Measurements from ENCODE around the gene MRPL34. TPM values are rescaled to one million over a fixed set of nuclear protein-coding genes. Genes with fewer than 3 reads are reported as not detected.

Gene MRPL34
- 63.3 to 93.7 TPM (median 79.5 TPM) in 5 replicates for total RNA-seq (2022; extraction: Qiagen RNA extraction; ENCODE audit: low read depth)

DNA sequence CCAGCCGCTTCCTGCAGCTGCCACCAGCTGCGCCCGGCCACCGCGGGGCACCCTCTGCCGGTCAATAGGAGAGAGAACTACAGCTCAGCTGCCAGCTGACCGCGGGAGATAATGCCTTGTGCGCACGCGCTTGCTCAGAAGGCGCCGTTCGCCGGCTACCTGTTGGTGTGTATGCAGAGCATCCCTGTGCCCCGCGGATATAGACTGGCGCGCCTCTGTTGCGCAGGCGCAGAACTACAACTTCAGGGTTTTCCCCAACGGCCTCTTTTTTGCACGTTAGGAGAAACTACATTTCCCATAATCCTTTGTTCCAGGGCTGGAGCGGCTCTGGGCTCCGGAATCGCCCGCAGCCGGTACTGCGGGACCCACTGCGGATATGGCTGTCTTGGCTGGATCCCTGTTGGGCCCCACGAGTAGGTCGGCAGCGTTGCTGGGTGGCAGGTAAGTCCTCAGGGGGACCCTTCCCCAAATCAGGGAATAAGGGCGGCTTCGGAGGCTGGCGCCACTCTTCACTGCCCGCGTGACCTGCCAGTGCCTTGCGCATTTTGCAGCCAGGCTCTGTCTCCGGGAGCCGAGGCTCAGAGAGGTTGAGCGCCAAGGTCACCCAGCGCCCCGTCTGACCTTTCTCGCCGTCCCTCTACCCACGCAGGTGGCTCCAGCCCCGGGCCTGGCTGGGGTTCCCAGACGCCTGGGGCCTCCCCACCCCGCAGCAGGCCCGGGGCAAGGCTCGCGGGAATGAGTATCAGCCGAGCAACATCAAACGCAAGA, at the start of gene MRPL34:
Gene MRPL34, plus strand, starts transcription at position 356 of the 768 bp plus-strand sequence. Its CDS starts 21 bp downstream, at position 377.

DNA sequence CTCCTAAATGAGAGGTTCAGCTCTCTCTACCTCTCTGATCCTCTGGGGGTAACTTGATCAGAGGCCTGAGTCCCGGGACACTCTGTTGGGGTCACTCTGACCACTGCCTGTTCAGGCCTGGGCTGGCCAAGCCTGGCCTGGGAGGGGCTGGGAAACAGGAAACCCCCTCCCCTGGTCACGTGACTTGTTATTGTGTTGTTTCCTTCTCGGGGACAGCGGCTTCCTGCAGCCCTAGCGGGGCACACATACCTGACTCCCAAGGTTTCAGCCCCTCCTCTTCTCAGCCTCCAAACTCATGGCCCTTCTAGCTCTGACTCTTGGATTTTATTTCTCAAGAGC, 41.1 kb upstream of the MRPL34 start, which contains the start of gene USHBP1:
Gene USHBP1, minus strand, starts transcription at position 105 of the 339 bp plus-strand sequence. CDS start 446 bp downstream, outside the sequence.

DNA sequence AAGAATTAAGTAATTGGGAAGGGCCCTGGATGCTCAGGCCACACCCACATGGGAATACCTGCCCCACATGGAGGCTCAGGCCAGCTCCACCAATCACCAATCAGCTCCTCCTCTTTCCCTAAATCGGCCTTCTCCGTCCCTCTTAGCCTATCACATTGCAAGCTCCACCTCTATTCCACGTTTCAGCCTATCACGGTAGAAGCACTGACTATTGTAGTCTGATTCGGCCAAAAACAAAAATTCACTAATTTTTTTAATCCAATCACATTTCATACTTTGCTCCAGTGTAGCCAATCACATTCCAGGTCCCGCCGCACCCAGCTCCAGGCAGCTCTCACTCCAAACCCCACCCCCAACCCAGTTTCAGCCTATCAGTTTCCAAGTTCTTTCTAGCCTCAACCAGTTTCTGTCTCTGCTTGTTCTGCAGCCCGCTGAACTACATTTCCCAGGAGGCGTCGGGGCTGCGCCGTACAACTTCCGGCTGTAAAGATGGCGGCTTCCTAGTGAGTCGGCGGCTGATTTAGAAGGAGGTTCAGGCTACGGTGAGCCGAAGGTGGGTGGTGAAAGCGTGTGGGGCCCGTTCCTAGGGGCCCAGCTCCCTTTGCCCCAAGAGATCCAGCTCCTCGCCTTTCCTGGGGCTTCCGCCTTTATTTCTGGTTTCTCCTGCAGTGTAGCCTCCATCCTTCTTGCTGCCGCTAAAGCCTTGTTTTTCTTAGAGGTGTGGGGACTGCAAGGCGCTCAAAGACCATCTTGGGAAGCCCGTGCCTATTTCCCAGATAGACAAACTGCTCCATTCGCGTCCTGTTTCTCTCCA, 38.5 kb upstream of the MRPL34 start, which contains the start of gene BABAM1:
Gene BABAM1, plus strand, starts transcription at position 469 of the 814 bp plus-strand sequence. CDS start 1,364 bp downstream, outside the sequence.

DNA sequence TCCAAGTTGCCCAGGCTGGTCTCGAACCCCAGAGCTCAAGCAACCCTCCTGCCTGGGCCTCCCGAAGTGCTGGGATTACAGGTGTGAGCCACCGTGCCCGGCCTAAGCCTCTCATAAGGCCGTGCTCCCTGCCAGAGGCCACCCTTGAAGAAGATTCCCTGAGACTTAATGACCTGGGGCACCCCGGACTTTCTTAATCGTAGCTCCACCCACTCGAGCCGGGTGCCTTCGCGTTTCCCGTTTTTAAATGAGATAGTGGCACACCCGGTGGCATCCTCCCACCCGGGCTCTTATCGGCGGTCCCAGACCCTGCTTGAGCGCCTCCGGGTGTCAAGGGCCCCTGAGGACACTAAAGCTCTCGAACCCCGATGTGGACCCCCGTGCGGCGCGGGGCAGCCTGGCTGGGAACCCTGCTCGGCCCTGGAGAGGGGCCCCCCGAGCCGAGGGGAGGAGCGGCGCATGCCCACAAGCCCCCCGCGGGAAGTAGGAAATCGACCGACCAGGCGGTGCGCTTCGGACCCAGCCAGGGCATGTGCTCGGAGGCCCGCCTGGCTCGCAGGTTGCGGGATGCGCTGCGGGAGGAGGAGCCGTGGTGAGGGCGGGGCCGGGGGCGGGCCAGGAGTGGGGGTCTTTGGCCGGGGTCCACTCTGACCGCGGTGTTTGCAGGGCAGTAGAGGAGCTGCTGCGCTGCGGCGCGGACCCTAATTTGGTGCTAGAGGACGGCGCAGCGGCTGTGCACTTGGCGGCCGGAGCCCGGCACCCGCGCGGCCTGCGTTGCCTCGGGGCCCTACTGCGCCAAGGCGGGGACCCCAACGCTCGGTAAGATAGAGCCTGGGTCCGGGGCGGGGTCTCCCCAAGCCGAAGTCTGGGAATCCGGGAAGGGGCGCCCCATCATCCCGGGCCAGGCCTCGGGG, 24.0 kb upstream of the MRPL34 start, which contains the start of gene ANKLE1:
Gene ANKLE1, plus strand, starts transcription at position 511 of the 914 bp plus-strand sequence. Its CDS starts 20 bp downstream, at position 531.

DNA sequence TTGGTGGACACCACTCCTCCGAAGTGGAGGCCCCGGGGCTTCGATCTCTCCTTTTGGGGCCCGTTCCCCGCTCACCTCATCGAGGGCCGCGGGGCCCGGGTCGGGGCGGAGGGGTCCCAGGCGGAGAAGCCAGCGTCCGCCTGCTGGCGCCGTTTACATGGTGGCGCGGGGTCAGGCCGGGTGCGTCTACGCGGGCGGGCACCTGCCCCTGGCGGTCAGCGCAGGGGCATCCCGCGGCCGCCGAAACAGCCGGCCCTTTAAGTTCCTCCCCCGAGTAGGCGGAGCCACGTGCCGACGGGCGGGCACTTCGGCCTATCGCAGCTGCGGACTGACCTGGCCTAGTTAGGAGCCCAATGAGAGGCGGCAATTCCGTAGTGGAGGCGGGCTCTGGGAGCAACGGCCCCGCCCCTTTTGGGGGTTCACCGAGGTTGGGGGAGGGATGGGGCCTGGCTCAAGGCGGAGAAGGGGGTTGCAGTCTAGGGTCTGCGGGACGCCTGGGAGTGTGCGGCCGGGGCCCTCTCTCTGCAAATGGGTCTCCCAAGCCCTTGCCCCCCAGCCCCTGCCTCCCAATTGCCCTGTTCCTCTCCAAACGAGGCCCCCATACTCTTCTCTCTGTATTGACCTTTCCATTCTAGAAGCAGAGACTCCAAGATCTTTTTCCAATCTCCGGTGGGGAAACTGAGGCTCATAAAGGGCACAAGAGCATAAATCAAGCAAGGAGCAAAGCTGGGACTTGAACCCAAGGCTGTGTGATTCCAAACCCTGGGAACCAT, 2.3 kb upstream of the MRPL34 start, which contains the start of gene ABHD8:
Gene ABHD8, minus strand, starts transcription at position 259 of the 773 bp plus-strand sequence. CDS start 1,809 bp downstream, outside the sequence.

DNA sequence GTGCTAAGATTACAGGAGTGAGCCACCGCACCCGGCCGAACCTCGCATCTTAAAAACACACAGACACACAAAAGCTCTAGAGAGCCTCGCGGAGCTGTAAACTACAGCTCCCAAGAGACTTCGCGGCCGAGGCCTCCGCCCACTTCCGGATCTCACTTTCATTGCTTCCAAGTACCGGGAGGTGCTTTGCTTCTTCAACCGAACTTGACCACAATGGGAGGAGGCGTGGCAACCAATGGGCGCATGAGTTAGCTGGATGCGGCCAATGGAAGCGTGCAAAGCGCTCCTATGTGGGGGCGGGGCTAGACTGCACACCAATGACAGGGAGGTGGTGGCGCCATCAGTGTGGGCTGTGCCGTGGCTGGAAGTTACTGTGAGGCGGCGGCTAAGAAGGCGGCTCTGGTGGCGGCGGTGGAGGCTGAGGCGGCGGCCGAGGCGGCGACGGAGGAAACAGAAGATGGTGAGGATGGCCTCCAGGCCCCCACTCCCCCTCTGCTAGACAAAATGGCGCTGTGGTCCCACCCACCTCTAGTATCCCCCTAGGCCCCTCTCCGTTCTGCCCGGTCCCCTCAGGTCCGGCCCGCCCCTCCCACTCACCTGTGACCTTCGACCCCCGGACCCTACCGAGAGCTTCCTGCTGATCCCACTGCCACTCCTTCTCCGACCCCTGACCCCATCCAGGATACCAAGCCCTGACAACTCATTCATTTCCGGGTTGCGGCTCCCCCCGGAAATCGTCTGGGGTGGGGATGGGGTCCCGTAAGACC, 3.7 kb downstream of the MRPL34 start, which contains the start of gene DDA1:
Gene DDA1, plus strand, starts transcription at position 366 of the 767 bp plus-strand sequence. Its CDS starts 92 bp downstream, at position 458.

DNA sequence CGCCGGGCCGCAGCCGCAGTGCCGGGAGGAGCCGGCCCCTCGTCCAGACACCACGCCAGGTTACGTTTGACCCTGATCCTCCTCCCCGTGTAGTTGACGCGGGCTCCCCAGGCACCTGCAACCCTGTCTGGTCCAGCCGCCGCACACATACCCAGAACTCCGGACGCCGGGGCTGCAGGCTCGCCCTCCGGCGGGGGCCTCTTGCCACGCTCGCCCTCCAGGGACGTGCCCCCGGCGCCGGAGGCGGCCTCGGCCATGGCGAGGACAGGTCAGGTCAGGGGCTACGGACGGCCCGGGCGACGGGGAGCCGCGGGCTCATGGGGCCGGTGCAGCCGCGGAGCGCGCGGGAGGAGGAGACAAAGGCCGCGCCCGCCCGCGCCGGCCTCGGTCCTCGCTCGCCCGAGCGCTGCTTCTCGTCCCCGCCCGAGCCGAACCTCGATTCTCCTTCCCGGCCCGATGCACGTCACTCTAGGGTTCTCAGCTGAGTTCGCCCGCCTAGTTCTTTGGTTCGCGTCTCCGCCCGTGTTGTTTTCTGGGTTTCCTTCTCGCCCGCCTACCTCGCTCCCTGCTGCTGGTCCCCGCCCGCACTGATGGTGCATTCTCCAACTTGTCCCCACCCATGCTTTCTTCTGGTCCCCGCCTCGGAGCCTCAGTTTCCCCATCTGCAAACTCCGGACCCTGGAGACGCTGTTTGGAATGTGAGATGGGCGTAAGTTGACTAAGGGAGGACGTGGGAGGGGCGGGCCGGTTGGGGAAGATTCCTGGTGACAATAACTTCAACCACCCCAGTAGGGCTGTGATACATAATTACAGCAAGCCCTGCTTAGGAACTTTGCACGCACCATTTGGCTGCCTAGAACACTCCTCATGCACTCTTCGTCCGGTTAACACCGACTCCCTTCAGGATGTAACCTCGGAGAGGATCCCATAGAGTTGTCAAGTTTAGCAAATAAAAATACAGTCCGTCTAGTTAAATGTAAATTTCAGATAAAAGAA, 29.0 kb downstream of the MRPL34 start, which contains the start of gene ANO8:
Gene ANO8, minus strand, starts transcription at position 442 of the 996 bp plus-strand sequence. Its CDS starts 185 bp downstream, at position 257.

DNA sequence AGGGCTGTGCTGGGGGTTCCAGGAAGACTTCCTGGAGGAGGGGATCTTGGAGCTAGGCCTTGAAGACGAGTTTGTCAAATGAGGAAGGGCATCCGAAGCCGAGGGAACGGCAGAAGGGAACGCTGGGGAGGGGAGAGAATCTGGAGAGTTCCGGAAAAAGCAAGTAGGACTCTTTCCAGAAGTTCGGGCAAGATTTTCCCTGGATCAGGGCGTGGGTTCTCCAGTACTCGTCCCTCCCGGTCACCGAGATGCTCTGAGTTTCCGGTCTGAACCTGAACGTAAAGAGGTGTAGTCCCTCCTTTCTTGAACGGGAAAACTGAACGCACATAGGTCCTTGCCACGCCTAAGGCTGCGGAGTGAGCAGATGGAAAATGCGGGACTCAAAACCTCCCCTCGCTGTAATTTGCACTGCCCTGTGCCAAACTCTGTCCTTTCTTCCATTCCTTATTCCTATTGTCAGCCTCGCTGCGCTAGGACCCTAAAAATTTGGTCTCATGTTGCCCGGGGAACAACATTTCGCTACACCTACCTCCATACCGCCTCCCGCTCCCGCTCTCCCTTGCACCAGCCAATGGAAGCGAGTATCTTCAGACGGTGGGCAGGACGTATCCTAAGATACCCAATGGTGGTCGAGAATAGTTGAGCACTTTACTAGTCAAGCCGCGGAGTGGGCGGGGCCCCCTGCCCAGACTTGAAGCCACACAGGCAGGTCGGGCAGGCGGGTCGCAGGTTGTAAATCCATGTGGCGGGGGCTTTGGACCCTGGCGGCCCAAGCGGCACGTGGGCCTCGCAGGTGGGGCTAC, 31.4 kb downstream of the MRPL34 start, which contains the start of gene GTPBP3:
Gene GTPBP3, plus strand, starts transcription at position 682 of the 803 bp plus-strand sequence. Its CDS starts 59 bp downstream, at position 741.

Other genes starting within 250 kb of the MRPL34 start
- 11.0 to 14.2 TPM (median 14.0 TPM) in 5 replicates for gene HAUS8, start 230.4 kb upstream of the MRPL34 start, total RNA-seq (2022; extraction: Qiagen RNA extraction; ENCODE audit: low read depth)
- gene MYO9B, start 230.1 kb upstream of the MRPL34 start, total RNA-seq (2022; extraction: Qiagen RNA extraction; ENCODE audit: low read depth), result 30.5 to 40.5 TPM (median 38.3 TPM) in 5 replicates
- 14.1 to 17.1 TPM (median 16.2 TPM) in 5 replicates for gene USE1, start 90.5 kb upstream of the MRPL34 start, total RNA-seq (2022; extraction: Qiagen RNA extraction; ENCODE audit: low read depth)
- gene OCEL1, start 79.6 kb upstream of the MRPL34 start, total RNA-seq (2022; extraction: Qiagen RNA extraction; ENCODE audit: low read depth), result 7.8 to 12.5 TPM (median 11.7 TPM) in 5 replicates
- gene NR2F6, start 60.0 kb upstream of the MRPL34 start, total RNA-seq (2022; extraction: Qiagen RNA extraction; ENCODE audit: low read depth), result 34.3 to 67.1 TPM (median 61.8 TPM) in 5 replicates
- not detected in 5 replicates for gene USHBP1, start 41.1 kb upstream of the MRPL34 start, total RNA-seq (2022; extraction: Qiagen RNA extraction; ENCODE audit: low read depth)
- gene BABAM1, start 38.4 kb upstream of the MRPL34 start, total RNA-seq (2022; extraction: Qiagen RNA extraction; ENCODE audit: low read depth), result 59.7 to 68.1 TPM (median 61.7 TPM) in 5 replicates
- gene ANKLE1, start 24.0 kb upstream of the MRPL34 start, total RNA-seq (2022; extraction: Qiagen RNA extraction; ENCODE audit: low read depth), result 0.27 to 0.64 TPM (median 0.52 TPM) in 5 replicates
- 2.2 to 3.4 TPM (median 3.0 TPM) in 5 replicates for gene ABHD8, start 2.4 kb upstream of the MRPL34 start, total RNA-seq (2022; extraction: Qiagen RNA extraction; ENCODE audit: low read depth)
- 52.0 to 61.8 TPM (median 60.6 TPM) in 5 replicates for gene DDA1, start 3.7 kb downstream of the MRPL34 start, total RNA-seq (2022; extraction: Qiagen RNA extraction; ENCODE audit: low read depth)
- gene ANO8, start 29.0 kb downstream of the MRPL34 start, total RNA-seq (2022; extraction: Qiagen RNA extraction; ENCODE audit: low read depth), result 2.2 to 4.0 TPM (median 3.5 TPM) in 5 replicates
- gene GTPBP3, start 31.7 kb downstream of the MRPL34 start, total RNA-seq (2022; extraction: Qiagen RNA extraction; ENCODE audit: low read depth), result 15.2 to 22.9 TPM (median 21.2 TPM) in 5 replicates
- gene PLVAP, start 71.5 kb downstream of the MRPL34 start, total RNA-seq (2022; extraction: Qiagen RNA extraction; ENCODE audit: low read depth), result not detected in 5 replicates
- not detected in 5 replicates for gene CCDC194, start 88.3 kb downstream of the MRPL34 start, total RNA-seq (2022; extraction: Qiagen RNA extraction; ENCODE audit: low read depth)
- 0.21 to 0.39 TPM (median 0.29 TPM) in 3 of 5 replicates, not detected in the others for gene BST2, start 99.8 kb downstream of the MRPL34 start, total RNA-seq (2022; extraction: Qiagen RNA extraction; ENCODE audit: low read depth)
- gene MVB12A, start 114.2 kb downstream of the MRPL34 start, total RNA-seq (2022; extraction: Qiagen RNA extraction; ENCODE audit: low read depth), result 30.6 to 41.6 TPM (median 40.0 TPM) in 5 replicates
- gene TMEM221, start 142.8 kb downstream of the MRPL34 start, total RNA-seq (2022; extraction: Qiagen RNA extraction; ENCODE audit: low read depth), result 0.26 to 0.79 TPM (median 0.68 TPM) in 5 replicates
- gene NXNL1, start 155.1 kb downstream of the MRPL34 start, total RNA-seq (2022; extraction: Qiagen RNA extraction; ENCODE audit: low read depth), result not detected in 5 replicates
- 2.0 to 3.2 TPM (median 2.6 TPM) in 5 replicates for gene SLC27A1, start 164.7 kb downstream of the MRPL34 start, total RNA-seq (2022; extraction: Qiagen RNA extraction; ENCODE audit: low read depth)
- gene PGLS, start 205.8 kb downstream of the MRPL34 start, total RNA-seq (2022; extraction: Qiagen RNA extraction; ENCODE audit: low read depth), result 52.9 to 77.0 TPM (median 74.9 TPM) in 5 replicates
- gene COLGALT1, start 249.8 kb downstream of the MRPL34 start, total RNA-seq (2022; extraction: Qiagen RNA extraction; ENCODE audit: low read depth), result 54.8 to 75.2 TPM (median 71.8 TPM) in 5 replicates